ENCODE data around the gene HEATR5A.

DNA sequence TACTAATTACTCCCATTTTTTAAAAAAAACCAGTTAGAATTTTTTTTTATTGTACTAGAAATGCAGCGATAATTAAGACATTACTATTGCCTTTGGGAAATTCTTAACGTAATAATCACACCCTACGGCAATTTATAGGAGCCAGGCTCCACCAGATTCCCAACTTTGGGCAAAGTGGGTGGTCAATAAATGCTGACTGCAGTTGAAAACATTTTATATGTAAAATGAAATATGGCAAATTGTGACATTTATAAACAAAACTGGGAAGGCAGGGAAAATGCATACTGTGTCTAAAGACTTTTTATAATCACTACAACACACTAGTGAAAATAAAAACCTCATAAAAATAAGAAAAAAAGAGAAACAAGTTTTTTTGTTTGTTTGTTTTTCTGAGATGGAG lies 119.5 kb downstream of the HEATR5A start:
- TF ChIP-seq POLR2AphosphoS5 (IDR thresholded peaks at IDR 0.05; ENCODE audit: low read depth, low read length) (no peak), TAF1 (IDR thresholded peaks at IDR 0.05; ENCODE audit: borderline replicate concordance, insufficient read depth, low read length) (no peak)
